ENCODE results near the gene TAF13. TPM values are rescaled to one million over a fixed set of nuclear protein-coding genes. Genes with fewer than 3 reads are reported as not detected.

TAF13 gene, protein sequence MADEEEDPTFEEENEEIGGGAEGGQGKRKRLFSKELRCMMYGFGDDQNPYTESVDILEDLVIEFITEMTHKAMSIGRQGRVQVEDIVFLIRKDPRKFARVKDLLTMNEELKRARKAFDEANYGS
- 68.0 and 145 TPM in 2 replicates for total RNA-seq

DNA sequence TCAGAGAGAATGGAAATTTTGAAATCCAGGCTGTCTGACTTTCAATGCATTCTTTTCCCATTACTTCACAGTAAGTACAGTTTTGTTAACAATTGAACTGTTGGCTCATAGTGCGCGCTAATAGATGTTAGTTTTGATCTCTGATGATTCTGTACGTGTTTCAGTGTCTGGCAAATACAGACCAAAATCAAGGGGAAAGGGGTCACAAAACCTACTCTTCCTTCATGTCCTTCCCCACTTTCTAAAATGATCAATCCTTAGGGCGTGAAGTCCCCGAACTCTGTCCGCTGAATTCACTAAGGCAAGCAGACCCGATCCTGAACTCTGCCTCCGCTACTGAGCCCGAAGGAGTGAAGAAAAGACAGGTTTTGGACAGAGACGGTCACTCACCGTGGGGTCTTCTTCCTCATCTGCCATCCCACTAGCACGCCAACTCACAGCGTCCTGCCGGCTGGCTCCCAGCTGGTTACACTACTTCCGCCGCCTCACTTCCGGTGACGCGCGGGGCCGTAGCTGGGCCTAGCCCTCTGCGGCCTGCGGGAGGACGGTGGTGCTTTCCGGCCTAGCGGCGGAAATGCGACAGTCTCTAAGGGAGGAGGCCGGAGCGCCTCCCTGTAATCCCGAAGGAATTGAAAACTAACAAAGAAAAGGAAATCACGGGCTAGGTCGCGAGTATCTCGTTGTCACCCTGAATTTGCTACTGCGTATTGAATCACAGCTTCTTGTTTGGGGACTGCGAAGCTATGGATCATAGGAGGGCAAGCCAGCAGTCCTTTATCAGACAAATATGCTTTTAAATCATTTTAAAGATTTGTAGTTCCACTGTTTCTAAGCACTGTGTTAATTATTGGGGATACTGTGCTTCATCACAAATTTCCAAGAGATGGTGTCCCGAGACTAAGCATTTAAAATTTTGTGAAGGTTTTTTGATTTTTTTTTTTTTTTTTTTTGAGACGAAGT is at the start of gene TAF13:
TAF13 (minus strand) TSS at position 473 of the 960 bp plus-strand sequence; CDS start at position 417, 56 bp downstream.
- peak; percentile 91 for DNase-seq (ENCODE audit: low read depth, low spot score)

DNA sequence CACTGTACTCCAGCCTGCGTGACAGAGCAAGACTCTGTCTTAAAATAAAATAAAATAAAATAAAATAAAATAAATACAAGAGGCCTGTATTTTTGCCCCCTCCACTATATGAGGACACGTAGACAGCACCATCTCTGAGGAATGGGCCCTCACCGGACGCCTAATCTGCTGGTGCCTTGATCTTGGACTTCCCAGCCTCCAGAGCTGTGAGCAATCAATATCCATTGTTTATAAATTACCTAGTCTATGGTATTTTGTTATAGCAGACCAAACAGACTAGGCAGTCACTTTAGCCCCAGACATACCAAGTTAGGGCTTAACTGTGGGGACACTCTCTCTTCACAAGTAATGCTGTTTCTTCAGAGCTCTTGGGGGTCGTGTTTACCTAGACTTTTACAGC is 44.6 kb upstream of the TAF13 start:
- no peak for DNase-seq (ENCODE audit: low read depth, low spot score)

DNA sequence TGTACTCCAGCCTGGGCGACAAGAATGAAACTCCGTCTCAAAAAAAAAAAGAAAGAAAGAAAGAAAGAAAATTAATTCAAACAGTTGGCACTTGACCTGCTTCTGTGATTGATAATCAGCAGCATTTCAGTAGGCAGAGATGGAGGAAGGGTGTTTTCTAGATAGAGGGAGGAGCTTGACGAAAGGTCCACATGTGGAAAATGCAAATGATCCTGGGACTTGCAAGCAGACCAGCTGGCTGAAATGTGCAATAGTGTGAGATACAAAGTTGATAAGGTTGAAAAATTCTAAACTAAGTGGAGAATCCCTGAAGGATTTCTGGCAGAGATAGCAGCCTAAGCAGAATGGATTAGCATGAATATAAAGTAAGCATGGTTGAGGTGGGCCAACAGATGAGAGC is 42.3 kb upstream of the TAF13 start:
- DNase-seq (ENCODE audit: low read depth, low spot score), result no peak

DNA sequence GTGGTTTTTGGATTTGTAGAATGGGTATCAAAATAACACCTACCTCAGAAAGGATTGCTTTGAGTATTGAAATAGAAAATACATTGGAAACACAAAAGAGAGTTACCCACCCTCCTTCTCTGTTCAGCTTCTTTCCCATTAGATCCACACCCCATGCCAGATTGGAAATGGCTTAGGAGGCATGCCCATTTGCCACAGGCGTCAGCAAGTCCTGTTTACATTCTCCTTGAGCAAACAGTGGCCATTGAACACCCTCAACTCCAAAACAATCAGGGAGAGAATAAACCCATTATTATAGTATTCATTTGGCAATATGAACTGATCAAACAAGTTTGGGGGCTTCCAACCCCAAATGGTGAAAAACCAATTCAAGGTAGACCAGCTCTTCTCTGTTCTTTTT is 40.5 kb upstream of the TAF13 start:
- no peak for DNase-seq (ENCODE audit: low read depth, low spot score)

DNA sequence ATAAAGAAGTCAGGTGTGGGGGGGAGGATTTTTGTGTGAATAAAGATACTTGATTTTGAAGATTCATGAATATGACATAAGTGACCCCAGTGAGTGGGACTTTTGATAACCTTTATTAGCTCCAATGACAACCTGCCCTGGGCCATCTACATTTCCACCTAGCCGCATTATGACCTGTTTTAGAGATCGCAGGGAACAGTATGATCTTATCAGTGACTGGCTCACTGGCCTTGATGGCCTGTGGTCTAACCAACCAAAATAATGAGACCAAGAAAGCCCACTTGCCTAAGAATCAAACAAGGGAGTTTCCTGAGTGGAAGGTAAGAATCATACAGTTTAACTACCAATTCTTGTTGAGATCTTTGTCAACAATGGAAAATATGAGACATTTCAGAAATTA is 39.9 kb upstream of the TAF13 start:
- no peak for DNase-seq (ENCODE audit: low read depth, low spot score)

DNA sequence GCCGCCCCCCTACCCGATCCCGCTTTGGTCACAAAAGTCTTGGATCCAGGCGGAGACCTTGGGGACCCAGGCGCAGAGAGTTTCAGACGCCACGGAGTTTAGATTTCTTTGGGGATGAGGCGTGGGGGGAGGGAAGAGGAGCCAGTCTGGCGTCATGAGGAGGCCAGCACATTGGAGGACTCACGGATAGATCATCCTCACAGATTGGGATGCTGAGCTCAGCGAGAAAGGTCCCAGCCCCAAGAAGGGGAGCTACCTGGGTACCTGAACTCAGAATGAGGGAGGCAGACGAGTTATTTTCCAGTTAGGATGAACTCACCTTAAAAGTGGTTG is 38.5 kb upstream of the TAF13 start:
- DNase-seq (ENCODE audit: low read depth, low spot score), result no peak

DNA sequence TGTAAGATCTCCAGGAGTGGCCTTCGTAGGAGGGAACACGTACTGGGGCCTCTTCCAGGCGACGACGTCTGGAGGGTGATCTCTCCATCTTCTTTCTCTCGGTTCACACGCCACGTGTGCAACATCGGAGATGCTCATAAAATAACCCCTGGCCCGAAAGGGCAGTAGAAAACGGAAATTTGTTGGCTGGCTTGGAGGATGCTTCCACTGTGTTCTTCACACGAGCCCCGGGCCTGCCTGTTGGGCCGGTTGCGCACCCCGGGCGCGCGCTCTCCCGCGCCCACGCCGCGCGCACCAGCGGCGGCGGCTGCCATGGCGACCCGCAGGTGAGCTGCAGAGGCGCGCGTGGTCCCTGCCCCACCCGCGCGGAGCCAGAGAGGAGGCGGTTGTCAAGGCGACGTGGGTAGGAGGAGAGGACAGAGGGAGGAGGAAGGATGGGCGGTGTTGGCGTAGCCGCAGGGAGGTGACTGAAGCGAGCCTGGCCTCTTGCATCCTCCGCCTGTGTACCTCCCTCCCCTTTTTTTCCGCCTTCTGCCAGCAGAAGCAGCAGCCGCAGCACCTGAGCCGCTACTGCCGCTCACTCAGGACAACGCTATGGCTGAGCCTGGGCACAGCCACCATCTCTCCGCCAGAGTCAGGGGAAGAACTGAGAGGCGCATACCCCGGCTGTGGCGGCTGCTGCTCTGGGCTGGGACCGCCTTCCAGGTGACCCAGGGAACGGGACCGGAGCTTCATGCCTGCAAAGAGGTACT is 38.0 kb upstream of the TAF13 start, which contains the start of gene ELAPOR1:
ELAPOR1 (plus strand) TSS at position 526 of the 752 bp plus-strand sequence; CDS start at position 595, 69 bp downstream.
- no peak for DNase-seq (ENCODE audit: low read depth, low spot score)

DNA sequence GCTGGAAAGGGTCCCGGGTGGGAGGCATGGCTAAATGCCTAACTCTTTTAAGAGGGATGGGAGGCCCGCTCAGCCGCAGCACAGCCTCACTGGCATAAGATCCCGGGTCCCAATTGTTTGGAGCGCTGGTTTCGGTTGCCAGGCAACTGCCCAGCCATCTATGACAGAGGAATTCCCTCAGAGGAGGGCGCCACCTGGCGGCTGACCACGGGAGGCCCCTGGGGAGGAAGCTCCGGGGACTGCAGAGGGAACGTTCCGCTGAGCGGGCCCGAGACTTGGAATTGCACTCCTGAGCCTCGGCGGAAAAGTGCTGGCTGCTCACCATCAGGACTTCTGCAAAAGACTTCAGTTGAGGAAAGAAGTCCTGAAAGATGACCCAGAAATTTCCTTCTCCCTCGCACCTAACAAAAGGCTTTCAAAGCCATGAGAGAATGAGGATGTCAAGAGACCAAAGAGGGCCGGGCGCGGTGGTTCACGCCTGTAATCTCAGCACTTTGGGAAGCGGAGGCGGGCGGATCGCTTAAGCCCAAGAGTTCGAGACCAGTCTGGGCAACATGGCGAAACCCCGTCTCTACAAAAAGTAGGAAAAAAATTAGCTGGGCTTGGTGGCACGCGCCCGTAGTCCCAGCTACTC is 37.0 kb upstream of the TAF13 start:
- peak; percentile 57 for DNase-seq (ENCODE audit: low read depth, low spot score)

DNA sequence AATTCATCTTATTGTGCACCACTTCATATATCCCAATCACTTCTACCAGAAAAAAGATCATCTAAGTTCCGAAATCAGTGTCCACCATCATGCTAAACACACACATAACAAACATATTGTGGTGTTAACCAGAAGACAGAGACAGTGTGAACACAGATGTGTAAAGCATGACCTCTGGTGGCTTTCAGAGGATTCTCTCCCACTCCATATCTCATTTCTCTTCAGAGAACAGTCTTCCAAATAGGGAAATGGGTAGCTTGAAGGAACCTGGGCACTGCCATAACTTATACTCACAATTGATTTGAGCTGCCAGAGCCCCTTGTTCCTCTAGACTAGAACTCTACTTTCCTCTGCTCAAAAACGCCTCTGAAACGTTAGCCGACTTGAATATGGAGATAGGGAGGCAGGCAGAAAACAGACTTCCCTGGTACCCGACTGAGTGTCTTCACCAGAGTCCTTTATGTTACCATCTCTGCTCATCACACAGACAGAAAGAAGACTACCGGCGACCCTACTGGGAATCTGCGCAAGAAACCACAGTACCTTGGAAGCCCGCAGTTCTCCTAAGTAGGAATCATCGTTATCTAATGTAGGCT is 36.4 kb upstream of the TAF13 start:
- no peak for DNase-seq (ENCODE audit: low read depth, low spot score)

DNA sequence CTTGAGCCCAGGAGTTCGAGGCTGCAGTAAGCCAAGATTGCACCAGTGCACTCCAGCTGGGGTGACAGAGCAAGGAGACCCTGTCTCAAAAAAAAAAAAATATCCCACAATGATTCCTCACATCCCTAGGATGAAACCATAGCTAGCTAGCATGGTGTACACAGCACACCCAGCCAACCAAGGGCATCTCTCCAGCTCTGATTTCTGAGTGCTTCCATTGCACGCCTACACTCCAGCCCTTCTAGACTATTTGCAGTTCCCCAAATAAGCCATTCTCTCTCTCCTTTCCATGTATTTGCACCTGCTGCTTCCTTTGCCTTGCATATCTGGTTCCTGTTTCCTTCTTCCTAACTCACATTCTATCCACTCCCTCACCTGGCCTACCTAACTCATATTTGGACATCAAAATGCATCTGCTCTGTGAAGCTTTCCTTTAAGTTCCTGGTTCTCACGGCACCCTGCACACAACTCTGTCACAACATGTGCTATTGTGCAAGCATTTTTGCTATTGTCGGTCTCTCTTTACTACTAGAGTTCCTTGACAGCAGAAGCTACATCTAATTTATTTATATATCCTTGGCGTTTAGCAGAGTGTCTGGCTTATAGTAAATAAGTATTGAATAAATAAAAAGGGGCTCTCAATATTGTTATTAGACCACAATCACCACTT is 35.7 kb upstream of the TAF13 start:
- no peak for DNase-seq (ENCODE audit: low read depth, low spot score)

DNA sequence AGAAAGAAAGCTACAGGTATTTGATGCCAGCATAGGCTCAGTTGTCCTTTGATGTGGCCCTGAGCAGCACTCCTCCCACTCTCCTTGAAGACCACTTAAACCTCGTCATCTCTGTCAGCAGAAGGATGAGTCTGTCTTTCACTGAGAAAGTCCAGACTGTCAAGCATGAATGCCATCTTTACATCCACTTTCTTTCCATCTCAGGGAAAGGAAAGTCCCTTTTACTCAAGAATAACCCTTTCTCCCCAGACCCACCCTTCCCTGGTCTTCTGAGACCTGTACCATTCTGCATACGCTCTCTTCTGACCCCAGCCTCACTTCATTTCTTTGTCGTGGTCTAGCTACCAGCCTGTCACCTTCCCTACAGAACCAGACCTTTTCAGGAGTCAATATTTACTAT is 34.1 kb upstream of the TAF13 start:
- DNase-seq (ENCODE audit: low read depth, low spot score), result no peak

DNA sequence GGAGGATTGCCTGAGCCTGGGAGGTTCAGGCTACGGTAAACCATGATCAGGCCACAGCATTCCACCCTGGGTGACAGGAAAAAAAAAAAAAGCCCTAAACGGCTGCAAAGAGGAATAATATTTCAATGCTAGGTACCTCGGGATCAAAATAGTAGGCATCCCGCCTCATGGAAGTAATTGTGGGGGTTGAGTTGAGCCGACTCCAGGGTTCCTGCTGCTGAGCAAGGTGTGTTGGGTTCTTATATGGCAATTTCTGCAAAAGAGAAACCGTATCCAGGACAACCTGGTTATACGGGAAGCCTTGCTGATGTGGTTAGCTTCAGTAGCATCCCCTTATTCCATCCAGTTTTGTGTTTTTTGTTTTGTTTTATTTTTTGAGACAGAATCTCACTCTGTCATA is 32.0 kb upstream of the TAF13 start:
- DNase-seq (ENCODE audit: low read depth, low spot score), result no peak

DNA sequence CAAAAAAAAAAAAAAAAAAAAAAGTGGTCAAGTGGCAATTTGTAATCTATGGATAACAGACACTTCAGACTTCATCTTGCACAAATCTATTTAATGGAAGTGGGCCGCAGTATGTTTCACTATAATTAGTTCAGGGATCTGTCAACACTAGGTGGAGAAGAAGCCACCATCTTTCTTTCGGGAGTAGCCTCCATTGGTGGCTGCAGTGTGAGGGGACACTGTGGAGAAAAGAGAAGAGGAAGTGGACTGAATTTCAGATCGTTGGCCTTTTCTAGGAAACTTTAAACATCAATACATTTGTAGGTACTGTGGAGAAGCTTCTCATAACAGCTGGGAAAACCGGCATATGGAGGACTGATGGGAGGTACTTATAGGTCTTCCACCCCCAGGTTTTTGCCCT is 30.1 kb upstream of the TAF13 start:
- DNase-seq (ENCODE audit: low read depth, low spot score), result no peak

DNA sequence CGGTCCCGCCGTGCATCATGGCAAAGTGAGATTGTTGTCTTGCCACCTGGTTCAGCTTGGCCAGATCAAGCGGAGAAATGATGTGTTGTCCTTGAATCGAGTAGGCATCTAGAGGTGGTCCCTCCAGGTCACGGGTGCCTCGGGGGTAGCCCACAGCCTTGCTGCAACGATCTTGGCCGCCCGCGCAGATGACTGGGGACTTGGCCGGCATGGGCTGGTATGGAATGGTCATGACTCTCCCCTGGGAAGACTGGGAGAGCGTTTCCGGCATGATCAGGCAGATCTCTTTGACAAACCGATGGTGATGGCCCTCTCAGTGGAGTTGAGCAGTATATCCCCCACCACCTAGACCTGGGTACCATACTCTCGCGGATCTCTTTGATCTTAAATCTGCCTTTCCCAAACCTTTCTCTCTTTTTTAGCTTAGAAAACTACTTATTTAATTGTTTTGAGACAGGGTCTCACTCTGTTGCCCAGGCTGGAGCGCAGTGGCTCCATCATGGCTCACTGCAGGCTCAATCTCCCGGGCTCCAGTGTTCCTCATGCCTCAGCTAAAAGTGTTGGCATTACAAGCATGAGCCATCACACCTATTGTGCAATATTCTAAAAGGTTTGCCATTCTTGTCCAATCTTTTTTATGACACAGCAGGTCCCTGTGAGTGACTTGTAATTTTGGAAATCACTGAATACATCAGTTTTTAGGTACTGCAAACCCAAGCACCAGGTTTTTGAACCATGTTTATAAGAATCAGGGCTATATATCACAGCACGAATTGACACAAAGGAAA is 28.8 kb upstream of the TAF13 start:
- DNase-seq (ENCODE audit: low read depth, low spot score), result no peak

DNA sequence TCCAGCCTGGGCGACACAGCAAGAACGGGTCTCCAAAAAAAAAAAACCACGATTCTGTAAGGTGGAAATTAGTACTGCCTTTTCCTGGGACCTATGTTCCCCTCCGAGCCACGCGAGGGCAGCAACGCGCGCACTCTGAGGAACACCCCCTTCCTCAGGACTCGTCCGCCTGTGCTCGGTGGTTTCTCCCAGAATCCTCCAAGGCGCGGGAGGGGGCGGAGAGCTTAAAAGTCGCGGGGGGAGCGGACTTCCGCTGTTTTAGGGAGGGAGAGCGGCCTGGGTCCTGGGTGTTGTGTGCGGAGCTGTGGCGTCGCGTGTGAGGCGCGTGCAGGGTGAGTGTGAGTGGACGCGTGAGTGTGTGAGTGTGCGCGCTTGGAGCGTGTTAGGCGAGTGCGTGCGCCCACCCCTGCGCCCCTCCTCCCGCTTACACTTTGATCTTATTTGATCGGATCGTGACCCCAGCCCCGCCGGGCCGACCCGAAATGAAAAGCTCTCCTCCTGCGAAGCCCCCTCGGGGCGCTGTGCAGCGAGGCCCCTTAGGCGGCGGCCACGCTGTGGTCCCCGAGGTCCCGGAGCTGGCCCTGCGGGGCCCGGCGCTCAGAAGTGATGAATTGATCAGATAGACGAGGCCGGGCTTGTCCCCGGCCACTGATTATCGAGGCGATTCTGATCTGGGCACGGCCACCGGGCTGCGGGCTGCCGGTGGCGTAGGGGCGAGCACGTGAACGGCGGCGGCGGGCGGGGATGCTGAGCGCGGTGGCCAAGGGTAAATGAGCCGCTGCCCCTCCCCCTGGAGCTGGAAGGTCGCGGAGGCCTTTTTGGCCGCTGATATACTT is 24.4 kb upstream of the TAF13 start:
- peak; percentile 85 for DNase-seq (ENCODE audit: low read depth, low spot score)

DNA sequence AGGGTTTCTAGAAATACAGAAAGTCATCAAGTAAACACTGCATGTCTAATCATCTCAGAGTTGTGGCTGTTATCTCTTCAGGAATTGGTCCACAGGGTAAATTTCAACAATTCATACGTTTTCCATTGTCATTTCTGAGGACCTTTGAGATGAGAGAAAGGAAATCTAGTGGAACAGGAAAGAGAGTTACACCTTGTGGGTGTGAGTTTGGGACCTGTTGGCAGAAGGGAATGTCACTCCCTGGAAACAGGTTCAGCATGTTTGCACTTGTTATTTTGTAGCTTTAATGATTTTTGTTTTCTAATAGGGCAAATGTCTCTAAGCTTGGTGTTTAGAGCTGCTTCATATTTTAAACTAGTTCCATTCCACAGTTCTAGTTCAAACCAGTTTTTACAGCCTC is 20.3 kb upstream of the TAF13 start:
- no peak for DNase-seq (ENCODE audit: low read depth, low spot score)

DNA sequence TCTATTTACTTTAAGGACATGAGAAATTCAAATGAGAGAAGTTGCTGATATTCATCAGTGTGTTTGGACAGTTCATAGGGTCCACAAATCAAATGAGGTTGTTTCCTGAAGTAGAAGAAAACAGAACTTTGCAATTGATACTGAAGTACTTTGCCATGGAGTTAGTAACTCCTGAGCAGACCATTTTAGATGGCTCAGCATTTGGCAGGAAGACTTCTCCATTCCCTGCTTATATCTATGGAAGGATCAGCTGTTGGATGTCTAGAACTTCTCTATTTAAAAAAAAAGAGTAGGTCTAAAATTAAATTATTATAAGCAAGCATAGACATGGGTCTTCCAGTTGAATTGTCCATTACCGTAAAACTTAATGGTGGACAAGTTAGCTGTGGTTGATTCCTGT is 19.8 kb upstream of the TAF13 start:
- DNase-seq (ENCODE audit: low read depth, low spot score), result no peak

DNA sequence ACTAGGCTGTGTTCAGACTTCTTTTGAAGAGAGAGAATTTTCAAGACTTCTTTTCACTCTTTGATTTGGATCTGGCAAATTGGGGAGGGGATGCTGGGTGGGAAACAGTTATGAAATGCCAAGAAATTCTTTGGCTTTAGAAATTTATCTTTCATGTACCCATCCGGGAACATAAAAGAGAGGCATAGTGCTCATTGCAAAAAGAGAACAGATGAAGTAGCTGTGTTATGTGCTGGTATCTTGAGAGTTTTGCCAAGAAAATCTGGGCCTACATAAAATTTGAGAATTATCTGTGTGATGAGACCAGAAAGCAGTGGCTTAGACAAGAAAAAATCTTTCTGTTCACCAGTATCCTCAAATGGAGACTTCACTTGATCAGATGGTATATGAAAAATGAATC is 19.1 kb upstream of the TAF13 start:
- DNase-seq (ENCODE audit: low read depth, low spot score), result no peak

DNA sequence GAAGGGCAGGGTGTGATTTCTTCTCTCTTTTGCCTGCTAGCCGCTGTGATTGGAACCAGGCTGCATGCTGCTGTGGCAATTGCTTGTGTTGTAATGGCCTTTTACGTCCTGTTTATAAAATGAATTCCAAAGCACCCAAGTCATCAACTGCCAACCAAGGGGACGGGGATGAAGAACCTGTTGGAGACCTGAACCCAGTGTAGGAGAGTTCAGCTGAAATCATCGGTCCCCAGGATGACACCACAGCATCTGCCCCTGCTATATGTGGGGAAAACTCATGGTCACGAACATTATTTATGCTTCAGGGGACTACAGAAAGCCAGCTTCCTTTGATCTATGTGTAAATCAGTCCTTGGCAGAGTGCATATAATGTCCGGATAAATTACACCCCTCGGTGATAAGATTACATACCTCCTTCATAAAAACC is 18.6 kb upstream of the TAF13 start:
- no peak for DNase-seq (ENCODE audit: low read depth, low spot score)
